Hematopoietic multipotent progenitor cell (in vitro differentiated cells): Measurements from ENCODE around the gene ACAP2. TPM values are rescaled to one million over a fixed set of nuclear protein-coding genes. Genes with fewer than 3 reads are reported as not detected.
"Not testable (repeated sequence)": the region's sequence is repeated elsewhere in the genome, so short reads cannot be mapped to it uniquely, and the experiment has no call there.

Experiments used
- DNase-seq, 3 donors: peaks; one replicate each; pipeline ENCODE4 v3.0.0-alpha.2; 2011 to 2015; ENCODE audit warnings: low read depth in 2 of 3, low spot score in 2 of 3
- total RNA-seq: library from RNA; depleted of rRNA; stranded (reverse); fragments of >200 nt; gene quantifications from one replicate; pipeline ENCODE4 v1.2.3, GENCODE V29; 2012

ACAP2 gene
- total RNA-seq, 1 donor: 34.7 TPM

- DNase-seq: no peak
Observed at GRCh38 chr3:195394024-195394423, 48.8 kb downstream of the ACAP2 start.

- no peak for DNase-seq
Observed at GRCh38 chr3:195388380-195388779, 54.4 kb downstream of the ACAP2 start.

- no peak for DNase-seq
Observed at GRCh38 chr3:195386739-195387138, 56.1 kb downstream of the ACAP2 start.

GRCh38 chr3:195385526-195385925 lies 57.3 kb downstream of the ACAP2 start:
- no peak for DNase-seq

GRCh38 chr3:195384952-195385351 lies 57.9 kb downstream of the ACAP2 start:
- DNase-seq: no peak

- DNase-seq: no peak
Observed at GRCh38 chr3:195372220-195372619, 70.6 kb downstream of the ACAP2 start.

GRCh38 chr3:195366200-195366925 lies 76.5 kb downstream of the ACAP2 start:
- no peak for DNase-seq

GRCh38 chr3:195365371-195365770 lies 77.4 kb downstream of the ACAP2 start:
- no peak for DNase-seq

- DNase-seq: not testable (repeated sequence)
Observed at GRCh38 chr3:195357797-195358196, 85.0 kb downstream of the ACAP2 start.

- DNase-seq: no peak
Observed at GRCh38 chr3:195356151-195357086, 86.4 kb downstream of the ACAP2 start.

GRCh38 chr3:195354009-195354408 lies 88.8 kb downstream of the ACAP2 start:
- not testable (repeated sequence) for DNase-seq

GRCh38 chr3:195352895-195353488 lies 89.8 kb downstream of the ACAP2 start:
- DNase-seq: no peak

- DNase-seq: no peak
Observed at GRCh38 chr3:195348426-195349115, 94.2 kb downstream of the ACAP2 start.

GRCh38 chr3:195337747-195338146 lies 105.1 kb downstream of the ACAP2 start:
- no peak for DNase-seq

GRCh38 chr3:195334967-195335366 lies 107.9 kb downstream of the ACAP2 start:
- DNase-seq: no peak

- no peak for DNase-seq
Observed at GRCh38 chr3:195319060-195319459, 123.8 kb downstream of the ACAP2 start.

- no peak for DNase-seq
Observed at GRCh38 chr3:195312714-195313113, 130.1 kb downstream of the ACAP2 start.

- no peak for DNase-seq
Observed at GRCh38 chr3:195307711-195308110, 135.1 kb downstream of the ACAP2 start.

GRCh38 chr3:195306369-195306768 lies 136.5 kb downstream of the ACAP2 start:
- DNase-seq: no peak

GRCh38 chr3:195302431-195302830 lies 140.4 kb downstream of the ACAP2 start:
- no peak for DNase-seq

- no peak for DNase-seq
Observed at GRCh38 chr3:195297446-195297845, 145.4 kb downstream of the ACAP2 start.
